ENCODE measurements around the gene ZNF385D. TPM values are rescaled to one million over a fixed set of nuclear protein-coding genes. Genes with fewer than 3 reads are reported as not detected.

The ZNF385D gene
- polyA plus RNA-seq, 2 donors, result 0.39 to 0.52 TPM

- Histone ChIP-seq H3K27me3 (ENCODE audit: control insufficient read depth in 1 of 2, insufficient read depth in 2 of 2, low read length in 2 of 2) (no peaks in the 10 kb centered on the region), H3K27ac (ENCODE audit: low read depth in 2 of 2, low read length in 1 of 2) (no peak overlapping the region), H3K36me3 (ENCODE audit: control insufficient read depth in 2 of 2, insufficient read depth in 2 of 2, low read length in 1 of 2) (no peaks in the 10 kb centered on the region), H3K4me1 (ENCODE audit: control insufficient read depth in 2 of 2, insufficient read depth in 2 of 2, low read length in 1 of 2) (no peaks in the 10 kb centered on the region), H3K9me3 (ENCODE audit: control insufficient read depth in 2 of 2, insufficient read depth in 1 of 2, low read depth in 1 of 2, low read length in 1 of 2) (no peaks in the 10 kb centered on the region), H3K4me3 (ENCODE audit: low read depth in 1 of 2, low read length in 2 of 2) (no peak overlapping the region)
- WGBS, 2 donors, result 79% methylated on average over 4 of the region's 4 CpGs
Observed at GRCh38 chr3:21641959-21642358, 109.1 kb downstream of the ZNF385D start.

GRCh38 chr3:21638488-21638887, 112.5 kb downstream of the ZNF385D start:
- no peaks in the 10 kb centered on the region for H3K36me3 ChIP-seq (ENCODE audit: control insufficient read depth in 2 of 2, insufficient read depth in 2 of 2, low read length in 1 of 2)
- WGBS, 2 donors, result 78 to 81% methylated on average over 2 of the region's 2 CpGs
- H3K27me3 ChIP-seq (ENCODE audit: control insufficient read depth in 1 of 2, insufficient read depth in 2 of 2, low read length in 2 of 2), result no peaks in the 10 kb centered on the region
- H3K4me3 ChIP-seq (ENCODE audit: low read depth in 1 of 2, low read length in 2 of 2), result no peak overlapping the region
- H3K4me1 ChIP-seq (ENCODE audit: control insufficient read depth in 2 of 2, insufficient read depth in 2 of 2, low read length in 1 of 2), result no peaks in the 10 kb centered on the region
- H3K27ac ChIP-seq (ENCODE audit: low read depth in 2 of 2, low read length in 1 of 2), result no peak overlapping the region
- H3K9me3 ChIP-seq (ENCODE audit: control insufficient read depth in 2 of 2, insufficient read depth in 1 of 2, low read depth in 1 of 2, low read length in 1 of 2), result peaks cover 0 to 2% of the 10 kb centered on the region in 2 donors

- WGBS, 2 donors, result 52 to 72% methylated on average over 1 of the region's 1 CpG
- Histone ChIP-seq H3K4me3 (ENCODE audit: low read depth in 1 of 2, low read length in 2 of 2) (no peak overlapping the region), H3K27me3 (ENCODE audit: control insufficient read depth in 1 of 2, insufficient read depth in 2 of 2, low read length in 2 of 2) (no peaks in the 10 kb centered on the region), H3K4me1 (ENCODE audit: control insufficient read depth in 2 of 2, insufficient read depth in 2 of 2, low read length in 1 of 2) (no peaks in the 10 kb centered on the region), H3K36me3 (ENCODE audit: control insufficient read depth in 2 of 2, insufficient read depth in 2 of 2, low read length in 1 of 2) (no peaks in the 10 kb centered on the region), H3K27ac (ENCODE audit: low read depth in 2 of 2, low read length in 1 of 2) (no peak overlapping the region), H3K9me3 (ENCODE audit: control insufficient read depth in 2 of 2, insufficient read depth in 1 of 2, low read depth in 1 of 2, low read length in 1 of 2) (peaks cover 0 to 2% of the 10 kb centered on the region in 2 donors)
Observed at GRCh38 chr3:21634112-21634511, 116.9 kb downstream of the ZNF385D start.

- 67 to 68% methylated on average over 4 of the region's 4 CpGs for WGBS, 2 donors
- Histone ChIP-seq H3K4me1 (ENCODE audit: control insufficient read depth in 2 of 2, insufficient read depth in 2 of 2, low read length in 1 of 2) (no peaks in the 10 kb centered on the region), H3K36me3 (ENCODE audit: control insufficient read depth in 2 of 2, insufficient read depth in 2 of 2, low read length in 1 of 2) (no peaks in the 10 kb centered on the region), H3K9me3 (ENCODE audit: control insufficient read depth in 2 of 2, insufficient read depth in 1 of 2, low read depth in 1 of 2, low read length in 1 of 2) (no peaks in the 10 kb centered on the region), H3K27me3 (ENCODE audit: control insufficient read depth in 1 of 2, insufficient read depth in 2 of 2, low read length in 2 of 2) (no peaks in the 10 kb centered on the region), H3K27ac (ENCODE audit: low read depth in 2 of 2, low read length in 1 of 2) (no peak overlapping the region), H3K4me3 (ENCODE audit: low read depth in 1 of 2, low read length in 2 of 2) (no peak overlapping the region)
Observed at GRCh38 chr3:21624524-21624923, 126.5 kb downstream of the ZNF385D start.

GRCh38 chr3:21621181-21621651, 129.8 kb downstream of the ZNF385D start:
- Histone ChIP-seq H3K9me3 (ENCODE audit: control insufficient read depth in 2 of 2, insufficient read depth in 1 of 2, low read depth in 1 of 2, low read length in 1 of 2) (no peaks in the 10 kb centered on the region), H3K4me3 (ENCODE audit: low read depth in 1 of 2, low read length in 2 of 2) (no peak overlapping the region), H3K27me3 (ENCODE audit: control insufficient read depth in 1 of 2, insufficient read depth in 2 of 2, low read length in 2 of 2) (no peaks in the 10 kb centered on the region), H3K27ac (ENCODE audit: low read depth in 2 of 2, low read length in 1 of 2) (no peak overlapping the region), H3K4me1 (ENCODE audit: control insufficient read depth in 2 of 2, insufficient read depth in 2 of 2, low read length in 1 of 2) (no peaks in the 10 kb centered on the region), H3K36me3 (ENCODE audit: control insufficient read depth in 2 of 2, insufficient read depth in 2 of 2, low read length in 1 of 2) (no peaks in the 10 kb centered on the region)
- 53 to 61% methylated on average over 4 of the region's 4 CpGs for WGBS, 2 donors

GRCh38 chr3:21620511-21621155, 130.4 kb downstream of the ZNF385D start:
- H3K36me3 ChIP-seq (ENCODE audit: control insufficient read depth in 2 of 2, insufficient read depth in 2 of 2, low read length in 1 of 2), result no peaks in the 10 kb centered on the region
- no peaks in the 10 kb centered on the region for H3K4me1 ChIP-seq (ENCODE audit: control insufficient read depth in 2 of 2, insufficient read depth in 2 of 2, low read length in 1 of 2)
- no peaks in the 10 kb centered on the region for H3K9me3 ChIP-seq (ENCODE audit: control insufficient read depth in 2 of 2, insufficient read depth in 1 of 2, low read depth in 1 of 2, low read length in 1 of 2)
- H3K27me3 ChIP-seq (ENCODE audit: control insufficient read depth in 1 of 2, insufficient read depth in 2 of 2, low read length in 2 of 2), result no peaks in the 10 kb centered on the region
- WGBS, 2 donors, result 52 to 58% methylated on average over 8 of the region's 8 CpGs
- no peak overlapping the region for H3K4me3 ChIP-seq (ENCODE audit: low read depth in 1 of 2, low read length in 2 of 2)
- no peak overlapping the region for H3K27ac ChIP-seq (ENCODE audit: low read depth in 2 of 2, low read length in 1 of 2)

- Histone ChIP-seq H3K36me3 (ENCODE audit: control insufficient read depth in 2 of 2, insufficient read depth in 2 of 2, low read length in 1 of 2) (no peaks in the 10 kb centered on the region), H3K9me3 (ENCODE audit: control insufficient read depth in 2 of 2, insufficient read depth in 1 of 2, low read depth in 1 of 2, low read length in 1 of 2) (no peaks in the 10 kb centered on the region), H3K4me1 (ENCODE audit: control insufficient read depth in 2 of 2, insufficient read depth in 2 of 2, low read length in 1 of 2) (no peaks in the 10 kb centered on the region), H3K27ac (ENCODE audit: low read depth in 2 of 2, low read length in 1 of 2) (no peak overlapping the region), H3K4me3 (ENCODE audit: low read depth in 1 of 2, low read length in 2 of 2) (no peak overlapping the region), H3K27me3 (ENCODE audit: control insufficient read depth in 1 of 2, insufficient read depth in 2 of 2, low read length in 2 of 2) (no peaks in the 10 kb centered on the region)
- WGBS, 2 donors, result 64 to 67% methylated on average over 2 of the region's 2 CpGs
Observed at GRCh38 chr3:21618695-21619094, 132.3 kb downstream of the ZNF385D start.

GRCh38 chr3:21613372-21614070, 137.5 kb downstream of the ZNF385D start:
- Histone ChIP-seq H3K9me3 (ENCODE audit: control insufficient read depth in 2 of 2, insufficient read depth in 1 of 2, low read depth in 1 of 2, low read length in 1 of 2) (no peaks in the 10 kb centered on the region), H3K4me1 (ENCODE audit: control insufficient read depth in 2 of 2, insufficient read depth in 2 of 2, low read length in 1 of 2) (no peaks in the 10 kb centered on the region), H3K27me3 (ENCODE audit: control insufficient read depth in 1 of 2, insufficient read depth in 2 of 2, low read length in 2 of 2) (no peaks in the 10 kb centered on the region), H3K4me3 (ENCODE audit: low read depth in 1 of 2, low read length in 2 of 2) (no peak overlapping the region), H3K27ac (ENCODE audit: low read depth in 2 of 2, low read length in 1 of 2) (no peak overlapping the region), H3K36me3 (ENCODE audit: control insufficient read depth in 2 of 2, insufficient read depth in 2 of 2, low read length in 1 of 2) (no peaks in the 10 kb centered on the region)
- 73 to 79% methylated on average over 3 of the region's 3 CpGs for WGBS, 2 donors

GRCh38 chr3:21601178-21601577, 149.8 kb downstream of the ZNF385D start:
- no peaks in the 10 kb centered on the region for H3K4me1 ChIP-seq (ENCODE audit: control insufficient read depth in 2 of 2, insufficient read depth in 2 of 2, low read length in 1 of 2)
- no peaks in the 10 kb centered on the region for H3K9me3 ChIP-seq (ENCODE audit: control insufficient read depth in 2 of 2, insufficient read depth in 1 of 2, low read depth in 1 of 2, low read length in 1 of 2)
- no peaks in the 10 kb centered on the region for H3K27me3 ChIP-seq (ENCODE audit: control insufficient read depth in 1 of 2, insufficient read depth in 2 of 2, low read length in 2 of 2)
- WGBS, 2 donors, result 81 to 94% methylated on average over 1 of the region's 1 CpG
- H3K27ac ChIP-seq (ENCODE audit: low read depth in 2 of 2, low read length in 1 of 2), result no peak overlapping the region
- no peaks in the 10 kb centered on the region for H3K36me3 ChIP-seq (ENCODE audit: control insufficient read depth in 2 of 2, insufficient read depth in 2 of 2, low read length in 1 of 2)
- H3K4me3 ChIP-seq (ENCODE audit: low read depth in 1 of 2, low read length in 2 of 2), result no peak overlapping the region

- Histone ChIP-seq H3K4me1 (ENCODE audit: control insufficient read depth in 2 of 2, insufficient read depth in 2 of 2, low read length in 1 of 2) (no peaks in the 10 kb centered on the region), H3K36me3 (ENCODE audit: control insufficient read depth in 2 of 2, insufficient read depth in 2 of 2, low read length in 1 of 2) (no peaks in the 10 kb centered on the region), H3K9me3 (ENCODE audit: control insufficient read depth in 2 of 2, insufficient read depth in 1 of 2, low read depth in 1 of 2, low read length in 1 of 2) (no peaks in the 10 kb centered on the region), H3K27ac (ENCODE audit: low read depth in 2 of 2, low read length in 1 of 2) (no peak overlapping the region), H3K27me3 (ENCODE audit: control insufficient read depth in 1 of 2, insufficient read depth in 2 of 2, low read length in 2 of 2) (no peaks in the 10 kb centered on the region), H3K4me3 (ENCODE audit: low read depth in 1 of 2, low read length in 2 of 2) (no peak overlapping the region)
- WGBS, 2 donors, result 79 to 80% methylated on average over 6 of the region's 6 CpGs
Observed at GRCh38 chr3:21599890-21600289, 151.1 kb downstream of the ZNF385D start.
